ENCODE data around the gene EEF1AKMT1. TPM values are rescaled to one million over a fixed set of nuclear protein-coding genes. Genes with fewer than 3 reads are reported as not detected.

EEF1AKMT1 gene
- total RNA-seq, 2 donors from 2014 or later = 7.6 to 8.1 TPM

- H3K36me3 ChIP-seq (ENCODE audit: control insufficient read depth, insufficient read depth, low read length) = peaks cover 18% of the 10 kb centered on the region
- no peaks in the 10 kb centered on the region for H3K27me3 ChIP-seq (ENCODE audit: control insufficient read depth, insufficient read depth, low read length, poor library complexity, severe bottlenecking)
- H3K9ac ChIP-seq (ENCODE audit: extremely low read depth, low read length, poor library complexity, severe bottlenecking) = no peak overlapping the region
- Mint-ChIP-seq H3K27ac (no peak overlapping the region), H3K4me1 (peaks cover 5% of the 10 kb centered on the region), H3K27me3 (ENCODE audit: insufficient read depth) (no peaks in the 10 kb centered on the region), H3K36me3 (ENCODE audit: low read depth) (peaks cover 30% of the 10 kb centered on the region), H3K9me3 (no peaks in the 10 kb centered on the region), H3K4me3 (no peak overlapping the region)
- WGBS, 2 experiments (ENCODE audit: insufficient coverage in 1 of 2, insufficient read length in 1 of 2) = 98% methylated on average over 3 of the region's 3 CpGs; no CpG with 5 or more reads in 1 of the 2 experiments
- no peak overlapping the region for H3K27ac ChIP-seq (ENCODE audit: low read depth, low read length)
- H3K9me3 ChIP-seq (ENCODE audit: control insufficient read depth, low read length) = no peaks in the 10 kb centered on the region
- no peak overlapping the region for H3K4me3 ChIP-seq (ENCODE audit: low read length)
- peaks cover 6% of the 10 kb centered on the region for H3K4me1 ChIP-seq (ENCODE audit: control insufficient read depth, insufficient read depth, low read length)
- no peak for TF ChIP-seq CTCF (conservative IDR thresholded peaks at IDR 0.05)
- DNase-seq = no peak
Observed at GRCh38 chr13:20819715-20820114, 46.0 kb upstream of the EEF1AKMT1 start.

DNA sequence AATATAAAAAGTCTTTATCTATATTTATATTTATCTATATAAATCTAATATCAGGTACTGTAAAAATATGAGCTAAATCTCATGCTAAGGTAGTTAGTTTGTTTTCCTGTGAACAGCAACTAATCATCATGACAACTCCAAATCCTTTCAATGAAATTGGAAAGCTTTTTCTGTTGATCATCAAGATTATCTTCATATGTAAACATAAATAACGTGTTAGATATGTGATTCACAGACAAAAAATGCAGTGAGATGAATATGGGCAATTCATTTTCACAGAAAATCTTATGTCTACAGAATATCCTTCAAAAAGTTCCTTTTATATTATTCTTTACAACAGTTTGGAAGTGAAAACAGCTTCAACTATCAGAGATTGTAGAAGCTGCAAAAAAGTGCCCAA is 41.7 kb upstream of the EEF1AKMT1 start:
- Mint-ChIP-seq H3K9me3 (no peaks in the 10 kb centered on the region), H3K4me3 (no peak overlapping the region), H3K27me3 (ENCODE audit: insufficient read depth) (no peaks in the 10 kb centered on the region), H3K4me1 (peaks cover 2% of the 10 kb centered on the region), H3K36me3 (ENCODE audit: low read depth) (peaks cover 42% of the 10 kb centered on the region), H3K27ac (no peak overlapping the region)
- Histone ChIP-seq H3K27ac (ENCODE audit: low read depth, low read length) (no peak overlapping the region), H3K4me1 (ENCODE audit: control insufficient read depth, insufficient read depth, low read length) (peaks cover 5% of the 10 kb centered on the region), H3K4me3 (ENCODE audit: low read length) (no peak overlapping the region), H3K9ac (ENCODE audit: extremely low read depth, low read length, poor library complexity, severe bottlenecking) (no peak overlapping the region), H3K27me3 (ENCODE audit: control insufficient read depth, insufficient read depth, low read length, poor library complexity, severe bottlenecking) (no peaks in the 10 kb centered on the region), H3K9me3 (ENCODE audit: control insufficient read depth, low read length) (no peaks in the 10 kb centered on the region), H3K36me3 (ENCODE audit: control insufficient read depth, insufficient read depth, low read length) (peaks cover 29% of the 10 kb centered on the region)
- WGBS, 2 experiments (ENCODE audit: insufficient coverage in 1 of 2, insufficient read length in 1 of 2) = 83% methylated on average over 1 of the region's 1 CpG; no CpG with 5 or more reads in 1 of the 2 experiments
- no peak for TF ChIP-seq CTCF (conservative IDR thresholded peaks at IDR 0.05)
- no peak for DNase-seq

DNA sequence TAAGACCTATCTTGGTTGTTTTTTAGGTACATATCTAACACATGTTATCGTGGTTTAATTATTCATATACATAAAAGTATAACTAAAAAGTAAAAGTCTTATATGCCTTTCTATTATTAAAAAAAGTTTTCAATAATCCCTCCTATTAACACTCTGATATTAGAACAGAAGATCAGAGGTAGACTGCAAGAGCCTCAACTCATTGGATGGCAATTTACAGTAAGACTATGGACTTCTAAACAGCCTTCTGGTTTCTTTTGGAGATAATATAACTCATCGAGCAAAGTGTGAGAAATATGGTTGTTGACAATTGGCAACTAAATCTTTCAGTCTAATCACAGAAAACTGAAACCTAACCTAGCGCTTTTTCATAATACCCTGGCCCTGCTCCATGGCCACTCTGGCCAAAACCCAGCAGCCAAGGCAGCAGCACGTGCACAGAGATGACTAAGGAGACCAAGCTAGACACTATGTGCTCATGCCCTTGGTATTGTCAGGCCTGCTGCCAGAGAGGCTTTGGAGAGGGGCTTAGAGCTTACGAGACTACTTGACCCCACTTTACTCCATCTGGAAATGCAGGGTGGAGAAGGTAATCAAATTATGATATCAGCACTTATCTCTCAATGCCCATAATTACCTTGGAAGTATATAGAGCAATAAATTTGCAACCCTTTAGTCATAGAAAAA is 40.6 kb upstream of the EEF1AKMT1 start:
- H3K9me3 ChIP-seq (ENCODE audit: control insufficient read depth, low read length) = no peaks in the 10 kb centered on the region
- Mint-ChIP-seq H3K27ac (peak overlapping the region; percentile 69), H3K27me3 (ENCODE audit: insufficient read depth) (no peaks in the 10 kb centered on the region), H3K4me1 (peaks cover 2% of the 10 kb centered on the region), H3K4me3 (no peak overlapping the region), H3K9me3 (no peaks in the 10 kb centered on the region), H3K36me3 (ENCODE audit: low read depth) (peaks cover 37% of the 10 kb centered on the region)
- H3K27me3 ChIP-seq (ENCODE audit: control insufficient read depth, insufficient read depth, low read length, poor library complexity, severe bottlenecking) = no peaks in the 10 kb centered on the region
- H3K4me1 ChIP-seq (ENCODE audit: control insufficient read depth, insufficient read depth, low read length) = peaks cover 5% of the 10 kb centered on the region
- no peak for TF ChIP-seq CTCF (conservative IDR thresholded peaks at IDR 0.05)
- H3K36me3 ChIP-seq (ENCODE audit: control insufficient read depth, insufficient read depth, low read length) = peaks cover 34% of the 10 kb centered on the region
- no peak overlapping the region for H3K9ac ChIP-seq (ENCODE audit: extremely low read depth, low read length, poor library complexity, severe bottlenecking)
- no peak for DNase-seq
- 93% methylated on average over 4 of the region's 5 CpGs; no CpG with 5 or more reads in 1 of the 2 experiments for WGBS, 2 experiments (ENCODE audit: insufficient coverage in 1 of 2, insufficient read length in 1 of 2)
- no peak overlapping the region for H3K27ac ChIP-seq (ENCODE audit: low read depth, low read length)
- no peak overlapping the region for H3K4me3 ChIP-seq (ENCODE audit: low read length)
